Activated naive CD4-positive, alpha-beta T cell treated with Interleukin-2 at 50 U/mL for 16 hours (primary cell): Measurements from ENCODE around the gene DEGS2.

Experiments used
- DNase-seq: peaks from one replicate; pipeline ENCODE4 v3.0.0-alpha.2; 2020

The DEGS2 gene

DNA sequence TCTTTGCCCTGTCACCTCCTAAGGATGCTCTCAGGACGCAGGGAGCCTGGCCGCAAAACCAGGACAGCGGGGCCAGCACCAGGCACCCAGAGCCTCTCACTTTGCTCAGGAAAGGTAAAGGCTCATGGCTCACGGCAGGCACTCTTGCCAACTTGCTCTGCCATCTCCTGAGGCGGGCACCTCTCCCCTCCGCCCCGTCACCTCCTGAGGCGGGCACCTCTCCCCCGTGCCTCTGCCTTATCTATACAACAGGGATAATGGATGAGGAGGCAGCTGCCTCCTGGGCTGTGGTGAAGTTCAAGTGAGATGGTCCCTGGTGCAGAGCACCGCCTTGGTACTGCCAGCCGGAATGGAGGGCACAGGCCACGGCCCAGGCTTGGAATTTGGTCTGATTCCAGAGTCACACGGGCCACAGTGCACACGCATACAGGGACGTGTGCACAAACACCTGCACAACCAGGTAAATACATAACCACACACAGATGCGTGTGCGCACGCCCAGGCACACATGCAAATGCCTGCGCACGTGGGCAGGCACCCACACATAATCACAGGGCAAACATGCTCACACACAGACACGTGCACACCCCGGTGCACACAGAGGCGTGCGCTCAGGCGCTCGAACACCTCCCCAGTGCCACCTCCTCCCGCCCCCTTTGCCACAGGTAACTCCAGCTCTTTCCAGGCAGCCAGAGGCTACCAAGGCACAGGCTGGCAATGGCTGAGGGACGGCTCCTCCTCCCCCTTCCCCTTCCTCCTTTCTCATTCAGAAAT, 11.6 kb downstream of the DEGS2 start:
- no peak for DNase-seq

DNA sequence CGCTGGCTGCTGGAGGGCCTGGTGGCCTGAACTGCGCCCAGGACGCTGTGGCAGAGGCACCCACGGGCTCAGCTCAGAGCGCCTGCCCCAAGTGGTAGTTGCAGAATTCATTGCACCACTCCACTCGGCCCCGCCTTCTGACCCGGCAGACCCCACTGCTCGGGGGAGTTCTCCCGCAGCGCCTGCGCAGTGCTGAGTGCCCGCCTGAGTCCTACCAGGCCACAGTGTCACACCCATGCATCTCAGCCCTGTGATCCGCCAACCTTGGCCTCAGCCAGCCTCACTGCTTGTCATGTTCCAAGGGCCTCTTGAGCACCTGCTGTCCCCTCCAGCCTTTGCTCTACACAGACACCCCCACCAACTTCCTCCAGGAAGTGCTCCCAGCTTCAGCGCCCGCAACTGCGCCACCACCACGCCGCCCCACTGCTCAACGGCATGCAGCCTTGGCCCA, 12.2 kb downstream of the DEGS2 start:
- peak; percentile 59 for DNase-seq

DNA sequence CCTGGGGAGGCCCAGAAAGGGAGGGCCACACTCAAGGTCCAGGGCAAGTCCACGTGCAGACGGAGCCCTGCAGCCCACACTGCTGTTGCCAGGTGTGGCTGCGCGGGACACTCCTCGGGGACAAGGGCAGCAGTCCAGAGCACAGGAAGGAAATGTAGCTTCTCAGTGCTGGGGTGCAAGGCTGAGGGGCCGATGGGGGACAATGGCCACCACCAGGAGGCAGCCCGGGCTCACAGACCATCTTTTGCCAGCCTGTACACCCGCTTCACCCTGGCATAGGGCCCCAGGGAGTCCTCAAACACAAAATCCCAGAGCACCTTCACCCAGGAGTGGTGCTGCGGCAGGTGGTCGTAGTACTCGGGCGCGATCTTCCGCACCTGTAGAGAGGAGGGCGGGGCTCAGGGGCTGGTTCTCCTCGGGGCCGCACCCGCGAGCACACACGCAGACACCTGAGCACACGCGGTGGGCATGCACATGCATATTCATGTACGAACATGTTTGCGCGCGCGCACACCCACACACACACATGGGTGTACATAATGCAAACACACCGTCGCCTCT, 12.8 kb downstream of the DEGS2 start:
- DNase-seq, result peak; percentile 19

DNA sequence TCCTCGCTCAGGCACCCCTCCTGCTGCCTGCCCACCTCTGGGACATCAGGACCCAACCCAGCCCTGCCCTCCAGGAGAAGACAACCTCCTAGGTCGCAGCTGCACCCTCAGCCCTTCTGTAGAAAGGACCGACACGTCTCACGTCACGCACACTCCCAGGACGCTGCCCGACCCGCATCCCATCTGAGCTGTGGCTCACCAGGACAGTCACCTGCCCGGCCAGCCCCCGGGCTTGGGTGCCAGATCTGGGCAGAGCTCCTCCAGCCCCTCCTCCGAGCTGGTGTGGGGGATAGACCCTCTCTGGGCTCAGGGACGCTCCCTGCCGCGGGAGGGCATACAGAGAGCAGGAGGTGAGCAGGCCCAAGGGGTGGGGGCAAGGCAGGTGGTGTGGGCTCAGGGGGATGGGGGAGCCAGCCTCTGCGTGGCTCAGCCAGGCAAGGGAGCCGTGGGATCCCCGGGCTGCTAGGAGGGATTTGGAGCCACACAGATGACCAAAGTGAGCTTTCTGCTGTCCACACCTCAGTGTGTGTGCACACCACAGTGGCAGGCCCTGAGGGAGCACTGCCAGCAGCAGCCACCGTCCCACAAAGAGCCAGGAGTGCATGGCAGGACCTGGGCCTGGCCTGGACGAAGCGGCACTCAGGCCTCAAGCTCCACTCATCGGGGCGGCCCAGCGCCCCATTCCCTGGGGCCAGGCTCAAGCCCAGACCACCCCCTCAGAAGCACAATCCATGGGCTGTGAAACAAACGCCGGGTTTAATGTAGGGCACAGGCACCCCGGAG, 13.6 kb downstream of the DEGS2 start:
- DNase-seq, result no peak

DNA sequence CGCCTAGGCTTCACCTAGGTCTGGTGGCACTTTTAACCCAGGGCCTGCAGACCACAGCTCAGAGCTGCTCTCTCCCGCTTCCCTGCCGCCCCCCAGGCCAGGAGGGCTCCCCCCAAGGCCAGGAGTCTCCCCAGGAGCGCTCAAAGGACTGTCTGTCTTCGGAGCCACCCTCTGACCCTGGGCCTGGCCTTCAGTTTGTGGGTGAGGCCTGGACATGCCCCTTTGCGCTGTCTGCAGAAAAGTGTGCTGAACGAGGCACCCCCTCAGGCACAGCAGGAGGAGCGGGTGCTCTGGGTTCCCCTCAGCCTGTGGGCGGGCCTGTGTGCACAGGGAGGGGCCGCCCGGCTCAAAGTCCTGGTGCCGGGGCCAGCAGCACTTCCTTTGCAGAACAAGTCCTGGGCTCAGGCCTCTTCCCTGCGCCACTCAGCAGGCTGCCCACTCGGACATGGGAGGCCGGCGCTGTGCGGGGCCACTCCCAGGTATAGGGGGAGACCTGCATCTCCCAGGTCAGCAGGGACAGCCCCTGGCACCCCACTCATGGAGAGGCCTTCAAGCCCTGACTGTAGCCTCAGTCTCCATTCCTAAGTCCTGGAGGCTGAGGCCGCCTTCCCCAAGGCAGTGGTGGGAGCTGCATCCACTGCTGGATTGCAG, 14.3 kb downstream of the DEGS2 start:
- no peak for DNase-seq

DNA sequence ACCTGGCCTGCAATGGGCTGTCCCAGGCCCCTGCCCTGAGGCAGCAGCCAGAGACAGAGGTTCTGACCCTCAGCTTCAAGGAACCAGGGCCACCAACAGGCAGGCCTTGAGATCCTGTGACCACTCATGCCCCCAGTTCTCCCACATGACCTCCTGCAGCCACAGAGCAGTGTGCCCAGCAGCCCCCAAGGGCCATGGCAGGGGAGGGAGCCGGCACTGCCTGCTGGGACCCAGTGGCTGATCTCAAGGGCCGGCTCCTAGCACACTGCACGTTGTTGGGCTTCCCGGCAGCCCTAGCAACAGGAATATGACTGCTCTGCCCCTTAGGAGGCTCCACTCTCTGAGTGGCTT, 14.8 kb downstream of the DEGS2 start:
- no peak for DNase-seq

DNA sequence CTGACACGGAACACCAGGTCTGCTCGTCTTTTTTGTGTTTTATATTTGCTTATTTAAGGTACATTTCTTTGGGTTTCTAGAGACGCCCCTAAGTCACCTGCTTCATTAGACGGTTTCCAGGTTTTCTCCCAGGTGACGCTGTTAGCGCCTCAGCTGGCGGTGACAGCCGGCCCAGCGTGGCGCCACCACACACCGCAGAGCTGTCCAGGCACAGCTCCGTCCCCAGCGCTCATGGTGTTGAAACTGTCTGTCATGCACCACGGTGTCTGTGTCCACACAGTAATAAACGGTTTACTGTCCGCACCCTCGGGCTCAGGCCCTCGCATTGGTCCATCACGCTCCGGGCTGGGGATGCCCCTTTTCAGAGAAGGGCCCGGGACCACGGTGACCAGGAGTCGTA, 15.5 kb downstream of the DEGS2 start:
- no peak for DNase-seq

DNA sequence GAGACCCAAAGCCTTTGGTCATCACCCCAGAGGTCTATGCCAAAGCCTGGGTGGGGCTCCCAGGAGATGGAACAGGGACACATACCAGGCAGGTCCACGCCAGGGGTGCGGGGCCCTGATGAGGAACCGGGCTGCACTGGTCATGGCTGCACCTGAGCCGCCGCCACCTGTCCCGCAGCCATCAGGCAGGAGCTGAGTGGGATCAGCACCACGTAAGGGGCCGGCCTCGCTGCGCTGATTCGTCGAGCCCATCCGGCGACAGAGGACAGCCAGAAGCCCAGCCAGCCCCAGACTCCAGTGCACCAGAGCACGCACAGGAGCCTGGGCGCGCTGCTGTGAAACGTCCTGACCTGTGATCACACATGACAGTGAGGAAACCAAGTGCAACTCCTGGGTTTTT, 15.9 kb downstream of the DEGS2 start:
- no peak for DNase-seq

DNA sequence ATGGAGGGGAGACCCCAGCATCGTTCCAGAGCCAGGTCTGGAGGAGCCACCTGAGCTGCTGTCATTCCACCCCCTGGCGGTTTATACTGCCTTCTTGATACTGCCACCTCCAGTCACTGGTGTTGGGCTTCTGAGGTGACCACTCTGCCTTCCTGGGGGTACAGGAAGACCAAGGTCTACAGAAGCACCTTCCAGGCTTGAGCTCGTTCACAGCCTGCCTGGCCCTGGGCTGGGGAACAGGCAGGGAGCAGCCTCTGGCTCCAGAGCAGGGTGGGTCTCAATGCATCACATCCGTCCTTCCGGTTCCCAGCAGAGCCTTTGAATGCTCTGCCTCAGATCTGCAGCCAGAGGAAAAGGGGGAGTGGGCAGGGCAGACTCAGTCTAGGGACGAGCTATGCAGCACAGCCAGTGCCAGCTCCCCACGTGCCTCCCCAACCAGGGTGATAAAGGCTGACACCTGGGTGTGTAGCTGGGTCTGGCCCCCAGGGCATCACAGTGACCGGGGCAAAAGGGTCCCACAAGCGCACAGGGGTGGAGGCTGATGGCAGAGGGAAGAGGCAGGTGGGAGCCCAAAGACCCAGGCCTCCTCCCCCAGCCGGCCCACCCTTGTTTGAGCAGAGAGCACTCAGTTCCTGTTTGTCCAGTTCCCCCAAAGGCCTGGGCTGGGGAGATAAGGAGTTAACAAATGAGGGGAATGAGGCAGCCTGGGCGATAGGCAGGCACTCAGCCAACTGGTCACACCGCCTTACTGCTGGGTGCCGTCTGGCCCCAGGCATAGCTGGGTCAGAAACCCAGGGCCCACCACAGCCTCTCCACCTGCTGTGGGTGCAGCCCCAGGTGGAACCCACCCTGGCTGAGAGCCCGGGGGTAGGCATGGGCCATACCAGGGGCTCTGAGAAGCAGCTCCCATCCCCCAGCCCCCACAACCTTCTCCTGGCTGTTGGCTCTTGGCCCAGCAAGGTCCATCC, 17.1 kb downstream of the DEGS2 start:
- no peak for DNase-seq

DNA sequence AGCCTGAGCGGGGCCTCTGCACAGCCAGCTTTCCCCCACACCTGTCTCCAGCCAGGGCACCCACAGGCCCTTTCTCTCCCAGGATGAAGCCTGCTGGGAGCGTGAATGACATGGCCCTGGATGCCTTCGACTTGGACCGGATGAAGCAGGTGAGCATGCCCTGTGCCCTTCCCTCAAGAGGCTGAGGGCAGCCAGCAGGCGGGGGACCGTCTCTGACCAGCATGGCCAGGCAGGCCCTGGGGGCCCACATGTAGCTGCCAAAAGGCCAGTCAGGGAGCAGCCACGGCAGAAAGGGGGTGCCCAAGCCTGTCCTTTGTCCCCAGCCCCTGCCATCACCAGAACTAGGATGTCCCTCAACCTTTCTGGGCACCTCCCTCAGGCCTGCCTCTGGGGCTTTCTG, 18.3 kb downstream of the DEGS2 start:
- DNase-seq, result no peak

DNA sequence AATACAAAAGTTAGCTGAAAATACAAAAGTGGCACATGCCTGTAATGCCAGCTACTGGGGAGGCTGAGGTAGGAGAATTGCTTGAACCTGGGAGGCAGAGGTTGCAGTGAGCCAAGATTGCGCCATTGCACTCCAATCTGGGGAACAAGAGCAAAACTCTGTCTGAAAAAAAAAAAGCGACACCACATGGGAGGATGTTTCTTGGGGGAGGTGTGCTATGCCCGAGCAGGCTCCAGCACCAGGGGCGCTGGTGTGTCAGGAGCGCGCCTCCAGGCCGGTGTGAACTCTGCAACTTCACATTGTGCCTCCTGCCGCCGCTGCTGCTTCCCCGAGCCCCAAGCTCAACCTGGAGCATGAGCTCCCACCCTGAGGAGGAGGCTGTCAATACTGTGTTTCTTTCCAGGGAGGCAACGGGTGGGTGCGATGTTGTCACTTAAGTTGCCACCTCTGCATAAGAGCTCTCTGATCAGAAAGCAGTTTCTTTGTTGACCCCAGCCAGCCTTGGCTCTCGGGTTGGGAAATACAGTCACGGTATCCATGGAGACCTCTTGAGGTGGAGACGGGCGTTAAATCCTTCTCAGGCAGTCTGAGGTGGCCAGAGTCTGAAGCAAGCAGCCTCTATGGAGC, 18.9 kb downstream of the DEGS2 start:
- DNase-seq, result no peak

DNA sequence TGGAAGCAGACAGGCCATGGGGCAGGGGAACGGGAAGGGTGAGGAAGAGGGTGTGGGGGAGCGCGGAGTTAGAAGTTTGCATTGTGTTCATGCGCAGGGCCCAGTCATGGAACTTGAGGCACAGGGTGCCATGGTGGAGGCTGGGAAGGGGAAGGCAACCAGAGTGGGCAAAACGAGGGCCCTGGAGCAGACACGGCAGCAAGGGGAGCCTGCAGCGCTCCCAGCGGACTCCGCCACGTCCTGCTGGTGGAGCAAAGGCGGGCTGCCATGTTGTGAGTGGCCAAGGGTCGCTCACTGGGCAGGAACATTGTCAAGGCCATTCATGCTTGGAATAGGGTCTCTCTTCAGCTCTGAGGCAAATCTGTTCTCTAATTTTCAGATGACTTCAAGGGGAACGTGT, 20.5 kb downstream of the DEGS2 start:
- DNase-seq, result no peak

DNA sequence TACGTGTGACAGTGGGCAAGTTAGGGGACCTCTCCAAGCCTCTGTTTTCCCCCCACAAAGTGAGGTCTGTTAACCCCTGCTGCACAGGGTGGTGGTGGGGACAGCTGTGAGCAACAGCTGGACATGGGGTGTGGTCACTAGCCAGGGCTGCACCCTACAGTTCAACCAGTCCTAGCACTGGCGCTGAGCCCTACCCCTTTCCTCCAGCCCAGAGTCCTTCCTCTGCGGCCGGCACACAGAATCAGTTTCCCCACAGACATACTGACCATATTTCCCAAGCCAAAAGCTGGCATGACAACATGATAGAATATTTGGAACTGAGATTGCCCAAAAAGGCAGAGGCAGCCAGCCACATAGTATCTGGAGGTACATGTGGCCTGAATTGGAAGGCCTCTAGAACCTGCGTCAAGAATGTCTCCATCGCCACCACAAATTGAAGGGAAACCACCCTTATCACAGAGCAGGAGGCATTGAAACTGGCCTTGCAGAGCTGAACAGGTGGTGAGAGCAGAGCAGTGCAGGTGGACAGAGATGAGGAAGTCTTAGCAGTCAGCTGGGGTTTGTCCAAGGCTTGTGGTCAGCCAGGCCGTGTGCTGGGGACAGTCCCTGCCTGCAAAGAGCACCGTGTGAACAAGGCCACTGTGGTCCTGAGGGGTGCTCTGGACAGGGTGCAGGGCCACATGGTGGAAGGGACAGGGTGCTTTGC, 21.2 kb downstream of the DEGS2 start:
- DNase-seq, result no peak

DNA sequence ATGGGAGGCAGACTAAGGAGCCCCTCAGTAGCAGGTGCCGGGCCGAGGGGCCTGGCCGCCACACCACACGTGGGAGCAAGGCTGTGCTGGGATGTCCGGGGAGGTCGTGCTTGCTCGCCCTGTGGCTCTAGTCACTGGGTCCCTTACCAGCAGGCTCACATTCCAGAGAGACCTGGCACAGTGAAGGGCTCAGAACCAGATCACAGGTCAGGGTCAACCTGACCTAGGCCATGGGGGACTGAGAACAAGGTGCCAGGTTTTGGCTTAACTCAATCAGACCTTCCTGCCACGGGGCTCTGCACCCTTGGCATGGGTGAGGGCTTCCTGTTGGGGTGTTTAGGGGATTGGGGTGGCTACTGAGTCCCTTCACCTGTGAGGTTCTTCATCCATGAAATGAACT, 22.3 kb downstream of the DEGS2 start:
- no peak for DNase-seq

DNA sequence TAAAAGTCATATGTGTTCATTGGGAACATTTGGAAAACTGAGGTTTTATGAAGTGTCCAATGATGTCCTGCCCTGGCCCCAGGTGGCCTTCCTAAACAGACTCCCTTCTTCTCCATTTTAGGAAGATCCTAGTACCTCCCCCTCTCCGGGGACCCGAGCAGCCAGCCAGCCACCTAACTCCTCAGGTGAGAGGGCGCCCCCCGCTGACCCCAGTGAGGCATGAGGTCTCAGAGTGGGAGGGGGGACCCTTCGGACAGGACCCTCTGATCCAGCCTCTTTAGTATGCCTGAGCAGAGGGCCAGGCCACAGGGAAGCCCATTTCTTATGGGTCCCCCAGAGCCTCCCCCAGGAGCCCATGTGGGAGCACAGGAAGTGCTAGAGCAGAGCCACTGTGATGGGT, 23.7 kb downstream of the DEGS2 start:
- DNase-seq, result no peak

DNA sequence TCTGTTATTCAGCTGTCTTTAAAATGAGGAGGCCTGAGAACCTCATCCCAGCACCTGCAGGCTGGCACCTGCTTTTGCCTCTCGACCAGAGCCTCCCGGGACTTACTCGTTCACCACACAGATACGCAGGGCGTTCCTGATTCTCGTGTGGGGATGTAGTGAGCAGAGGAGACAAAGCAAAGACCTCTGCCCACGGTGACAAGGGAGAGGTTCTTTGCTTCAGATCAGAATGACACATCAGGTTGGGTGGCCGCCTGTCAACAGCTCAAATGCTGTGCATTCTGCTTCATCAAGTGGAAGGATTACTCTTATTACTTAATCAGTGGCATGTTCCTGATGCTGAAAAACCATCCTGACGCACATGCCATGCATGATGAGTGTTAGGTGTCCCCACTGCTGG, 24.4 kb downstream of the DEGS2 start:
- no peak for DNase-seq

DNA sequence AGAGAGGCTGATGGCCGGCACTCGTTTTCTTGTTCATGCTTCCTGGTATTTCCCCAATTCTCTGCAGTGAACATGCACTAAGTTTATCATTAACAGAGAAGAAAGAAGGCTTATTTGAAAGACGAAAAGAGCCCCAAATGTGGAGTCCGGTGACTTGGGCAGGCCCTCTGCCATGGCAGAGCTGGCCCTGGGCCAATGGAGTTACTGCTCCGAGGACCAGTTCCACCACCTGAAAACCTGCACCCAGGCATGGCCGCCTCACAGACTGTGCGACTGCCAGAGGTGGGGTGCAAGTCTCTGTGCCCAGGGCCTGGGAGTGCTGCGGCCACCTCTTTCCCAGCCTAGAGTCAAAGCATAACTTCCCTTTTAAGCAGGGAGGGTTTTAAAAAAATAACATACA, 24.9 kb downstream of the DEGS2 start:
- DNase-seq, result no peak

DNA sequence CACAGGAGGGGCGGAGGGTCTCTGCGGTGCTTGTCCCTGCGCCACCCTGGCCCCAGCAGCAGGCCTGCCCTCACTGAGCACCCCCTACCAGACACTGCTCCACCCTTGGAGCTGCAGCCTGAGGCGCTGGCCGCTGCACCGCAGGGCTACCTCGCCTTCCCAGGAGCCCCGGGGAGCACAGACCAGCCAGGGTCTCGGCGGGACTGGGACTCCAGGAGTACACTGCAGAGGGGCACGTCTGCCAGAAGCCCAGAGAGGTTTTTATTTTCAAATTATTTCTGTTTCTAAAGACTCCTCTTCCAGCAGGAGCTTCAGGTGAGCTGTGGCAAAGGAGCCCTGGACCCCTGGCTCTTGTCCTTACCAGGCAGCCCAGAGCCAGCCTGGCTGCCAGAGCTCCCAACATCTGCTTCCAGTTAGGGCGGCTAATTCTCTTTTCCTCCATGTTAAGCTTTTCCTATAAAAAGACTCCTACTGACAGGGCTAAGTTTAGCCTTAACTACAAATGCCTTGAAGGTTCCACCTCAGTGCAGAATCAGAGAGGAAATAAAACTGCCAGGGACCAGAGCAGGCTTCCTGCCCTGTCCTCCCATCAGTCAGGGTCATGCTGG, 26.4 kb downstream of the DEGS2 start:
- DNase-seq, result no peak

DNA sequence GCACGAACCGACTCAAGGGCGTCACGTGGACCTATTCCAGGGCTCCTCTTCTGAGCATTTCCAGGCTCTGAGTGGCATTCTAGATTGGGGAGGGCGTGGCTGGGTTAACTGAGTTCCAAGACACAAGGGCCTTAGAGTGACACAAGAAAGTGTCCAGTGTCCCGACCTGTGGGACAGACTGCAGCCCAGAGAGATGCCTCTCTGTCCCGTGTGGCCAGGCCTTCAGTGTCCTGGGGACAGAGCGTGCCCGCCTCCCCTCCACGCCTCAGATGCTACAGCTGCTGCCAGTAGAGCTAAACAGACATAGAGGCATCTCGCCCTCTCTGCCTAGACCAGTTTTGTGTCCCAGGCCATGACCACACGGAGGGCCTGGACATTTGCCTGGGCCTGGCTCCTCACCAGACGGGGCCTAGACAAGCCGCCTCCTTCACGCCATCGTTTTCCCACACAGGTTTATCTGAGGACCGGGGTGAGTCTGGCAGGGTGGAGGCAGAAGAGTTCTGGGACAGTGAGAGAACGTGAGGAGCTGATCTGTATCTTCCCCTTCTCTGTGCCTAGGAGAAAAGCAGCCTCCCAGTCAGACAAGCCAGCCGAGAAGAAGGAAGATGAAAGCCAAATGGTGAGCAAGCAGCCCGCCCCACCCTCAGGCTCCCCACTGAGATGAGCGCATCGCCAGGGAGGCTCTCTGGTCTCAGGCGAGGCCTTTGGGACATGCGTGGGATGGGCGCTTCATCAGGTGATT, 27.1 kb downstream of the DEGS2 start:
- DNase-seq, result no peak

DNA sequence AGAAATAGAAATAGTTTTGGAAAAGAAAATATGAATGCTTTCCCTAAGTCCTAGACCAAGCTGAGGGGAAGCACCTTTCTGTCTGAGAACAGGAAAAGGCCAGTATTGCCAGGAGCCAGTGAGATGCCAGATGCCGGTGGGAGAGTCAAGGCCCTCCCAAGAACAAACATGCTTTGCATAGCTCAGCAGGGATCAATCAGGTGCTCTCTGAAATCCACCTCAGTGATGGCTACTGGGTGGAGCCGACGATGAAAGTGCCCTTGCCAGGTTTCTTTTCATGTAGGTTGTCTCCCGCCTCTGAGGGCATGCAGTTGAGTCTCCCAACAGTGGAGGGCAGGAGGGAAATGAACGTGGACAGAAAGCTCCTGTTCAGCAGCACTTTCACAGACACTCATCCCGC, 28.3 kb downstream of the DEGS2 start:
- no peak for DNase-seq
